ENCODE measurements around the gene SH3YL1. TPM values are rescaled to one million over a fixed set of nuclear protein-coding genes. Genes with fewer than 3 reads are reported as not detected.

SH3YL1 gene
- total and polyA plus RNA-seq, 2 experiments from 2014 or later: 35.6 to 45.8 TPM

DNA sequence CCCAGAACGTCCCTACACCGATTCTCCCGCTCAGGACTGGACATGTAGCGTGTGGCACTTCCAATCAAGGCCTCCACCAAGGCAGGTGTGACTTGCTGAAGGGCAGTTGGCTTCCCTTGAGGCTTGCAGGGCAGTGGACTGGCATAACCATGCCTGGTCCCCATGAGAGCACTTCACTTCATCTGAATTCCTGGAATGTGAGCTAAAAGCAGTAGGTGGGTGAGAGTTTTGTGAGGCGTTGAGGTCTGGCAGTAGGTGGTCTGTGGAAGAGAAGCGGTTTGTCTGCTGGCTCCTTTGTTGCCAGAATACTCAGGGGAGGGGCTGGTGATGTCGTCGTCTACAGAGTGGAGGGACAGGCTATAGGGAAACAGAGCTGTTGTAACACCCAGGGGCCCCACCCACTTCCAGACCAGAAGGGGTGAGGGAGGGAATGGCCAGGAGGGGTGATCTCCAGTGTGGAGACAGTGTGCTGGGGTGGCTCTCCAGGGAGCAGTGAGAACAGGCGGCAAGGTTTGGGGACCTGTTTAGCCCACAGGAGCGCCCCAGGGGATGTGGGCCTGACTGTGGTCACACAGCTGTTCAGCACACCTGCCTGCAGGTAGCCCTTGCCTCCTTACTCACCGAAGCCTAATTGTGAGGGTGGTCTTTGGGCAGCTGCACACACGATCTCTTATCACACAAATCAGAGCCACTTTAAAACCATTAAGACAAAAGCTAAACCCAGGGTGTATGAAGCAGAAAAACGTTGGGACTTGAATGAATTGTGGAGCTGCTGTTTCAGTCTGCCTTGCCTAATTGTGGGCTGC, 45.5 kb upstream of the SH3YL1 start (continued):
- 0 out of 2 replicates have a peak, but pooled peaks have one; percentile 27 for TF ChIP-seq ZNF462 (CRISPR knock-in tag; IDR thresholded peaks at IDR 0.05)

DNA sequence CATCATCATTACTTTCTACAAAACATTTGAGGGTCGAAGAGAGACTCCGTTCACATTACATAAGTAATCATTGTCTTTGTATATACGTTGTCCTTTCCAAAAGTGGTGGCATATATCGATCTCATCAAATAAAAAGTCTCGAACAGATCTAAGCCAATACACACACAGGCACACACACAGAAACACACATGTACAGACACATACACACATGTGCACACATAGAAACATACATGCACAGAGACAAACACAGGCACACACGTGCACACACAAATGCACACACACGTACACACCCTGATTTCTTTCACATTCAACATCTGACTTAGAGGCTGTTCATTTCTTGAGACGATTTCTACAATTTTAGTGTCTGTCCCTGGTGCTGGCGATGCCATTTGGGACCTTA, 41.5 kb upstream of the SH3YL1 start:
- no peak overlapping the region for H3K27ac ChIP-seq (ENCODE audit: low read depth)
- H3K9me2 ChIP-seq (ENCODE audit: insufficient read depth): peaks cover 11% of the 10 kb centered on the region; the same call in 1 of the 2 replicates
- Mint-ChIP-seq H3K4me1 (peaks cover 16% of the 10 kb centered on the region), H3K4me3 (no peak overlapping the region), H3K36me3 (ENCODE audit: low read depth) (peaks cover 3% of the 10 kb centered on the region; the same call in 2 of the 3 replicates), H3K27ac (no peak overlapping the region), H3K27me3 (ENCODE audit: insufficient read depth, low read depth, poor library complexity) (peaks cover 2% of the 10 kb centered on the region), H3K9me3 (peaks cover 6% of the 10 kb centered on the region; the same call in 2 of the 3 replicates)
- no peak overlapping the region for H2AFZ ChIP-seq
- H3K4me3 ChIP-seq: no peak overlapping the region
- no peaks in the 10 kb centered on the region; the same call in 1 of the 2 replicates for H3F3A ChIP-seq (replicated peaks; ENCODE audit: low read depth)
- peaks cover 5% of the 10 kb centered on the region for H3K4me1 ChIP-seq (ENCODE audit: insufficient read depth)
- ATAC-seq: no peak
- H4K20me1 ChIP-seq (replicated peaks; ENCODE audit: insufficient read depth): no peaks in the 10 kb centered on the region
- no peaks in the 10 kb centered on the region for H3K27me3 ChIP-seq (ENCODE audit: insufficient read depth)
- H3K36me3 ChIP-seq (ENCODE audit: insufficient read depth): no peaks in the 10 kb centered on the region
- H3K79me2 ChIP-seq (replicated peaks; ENCODE audit: insufficient read depth): no peaks in the 10 kb centered on the region
- DNase-seq (ENCODE audit: low spot score): no peak
- H3K4me2 ChIP-seq: no peak overlapping the region
- TF ChIP-seq ZNF114 (CRISPR knock-in tag; IDR thresholded peaks at IDR 0.05) (no peak), EZH2 (IDR thresholded peaks at IDR 0.05; ENCODE audit: low read depth, unreplicated experiment) (no peak), ZNF462 (CRISPR knock-in tag; IDR thresholded peaks at IDR 0.05) (no peak), CREB1 (CRISPR knock-in tag; IDR thresholded peaks at IDR 0.05; ENCODE audit: low read depth) (no peak), JUNB (IDR thresholded peaks at IDR 0.05; ENCODE audit: unreplicated experiment) (no peak), POLR2AphosphoS5 (IDR thresholded peaks at IDR 0.05; ENCODE audit: low read depth) (no peak), NANOG (IDR thresholded peaks at IDR 0.05; ENCODE audit: borderline replicate concordance) (no peak)
